Calu3 (cell line): ENCODE measurements around the gene S1PR3. TPM values are rescaled to one million over a fixed set of nuclear protein-coding genes. Genes with fewer than 3 reads are reported as not detected.

ENCODE experiments used
- BruUV-seq: library from RNA; stranded (reverse); fragments of 400-500 nt; replicated peaks from 2 replicates; lab custom pipeline; 2021; lab: Mats Ljungman, UMichigan
- CTCF ChIA-PET: fragments of 300-600 bp; sonication (Branson Sonifier 250); formaldehyde crosslinking; loops from one replicate; lab custom pipeline; 2022; ENCODE audit warnings: antibody characterized with exemption; lab: Charles Lee
- DNase-seq: peaks from one replicate; pipeline ENCODE4 v3.0.0; 2022
- H3K27ac Mint-ChIP-seq: one replicate; pipeline ENCODE4 v1.8.0; 2022; ENCODE audit warnings: mixed read lengths; ENCODE audit not compliant: unreplicated experiment
- H3K27me3 Mint-ChIP-seq: one replicate; pipeline ENCODE4 v1.8.0; 2022; ENCODE audit warnings: mixed read lengths; ENCODE audit not compliant: unreplicated experiment
- H3K36me3 Mint-ChIP-seq: one replicate; pipeline ENCODE4 v1.8.0; 2022; ENCODE audit warnings: mild to moderate bottlenecking, moderate library complexity, mixed read lengths; ENCODE audit not compliant: insufficient read depth, unreplicated experiment
- H3K4me1 Mint-ChIP-seq: one replicate; pipeline ENCODE4 v1.8.0; 2022; ENCODE audit warnings: mild to moderate bottlenecking, low read depth, mixed read lengths; ENCODE audit not compliant: unreplicated experiment
- H3K4me3 Mint-ChIP-seq: one replicate; pipeline ENCODE4 v1.8.0; 2022; ENCODE audit warnings: mild to moderate bottlenecking, low read depth, moderate library complexity, mixed read lengths; ENCODE audit not compliant: unreplicated experiment
- H3K9me3 Mint-ChIP-seq: one replicate; pipeline ENCODE4 v1.8.0; 2022; ENCODE audit warnings: low read depth, mixed read lengths; ENCODE audit not compliant: unreplicated experiment
- CTCF ChIP-seq: fragments of 200-600 bp; IDR thresholded peaks from one replicate; pipeline ENCODE4 v1.8.0; 2022; ENCODE audit warnings: antibody characterized with exemption; ENCODE audit not compliant: unreplicated experiment
- intact Hi-C: fragments of 100-400 bp; cut with micrococcal nuclease; formaldehyde crosslinking; loops from one replicate; pipeline ENCODE4 v1.10.0; 2022; ENCODE audit not compliant: unreplicated experiment
- total RNA-seq: library from RNA; stranded (reverse); gene quantifications from 2 replicates; pipeline ENCODE4 v1.2.3, GENCODE V29; 2022

S1PR3 gene
- total RNA-seq, 1 experiment from 2014 or later: 0.66 TPM

DNA sequence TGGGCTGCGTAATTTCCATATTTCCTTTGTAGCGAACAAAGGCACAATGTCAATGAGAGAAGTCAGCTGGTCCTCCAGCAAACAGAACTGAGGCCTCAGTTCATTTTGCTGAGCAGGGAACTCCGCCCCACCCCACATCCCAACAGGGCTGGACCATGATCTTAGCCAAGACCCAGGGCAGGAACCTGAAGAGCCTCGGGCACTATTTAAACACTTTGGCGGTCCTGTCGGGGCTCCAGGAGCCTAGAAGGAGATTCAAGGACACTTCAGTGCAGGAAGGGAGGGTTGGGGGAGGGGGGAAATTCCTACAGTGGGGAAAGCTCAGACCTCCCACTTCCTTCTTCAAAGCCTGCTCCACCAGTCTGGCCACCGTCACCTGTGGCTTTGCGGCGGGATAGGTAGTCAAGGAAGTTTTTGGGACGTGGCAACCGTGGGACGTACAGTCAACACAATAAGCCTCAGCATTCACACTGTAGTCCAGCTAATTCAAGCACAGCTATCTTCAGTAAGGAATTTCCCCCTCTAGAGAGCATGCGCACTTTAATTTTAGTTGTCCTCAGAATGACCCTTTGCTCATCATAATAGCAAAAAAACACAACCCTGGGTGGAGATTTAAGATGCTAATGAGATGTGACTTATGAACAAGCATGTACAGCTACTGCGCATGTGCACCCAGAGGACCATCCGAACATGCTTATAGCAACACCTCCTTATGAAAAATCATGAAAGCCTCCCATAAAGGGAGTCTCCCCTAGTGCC lies 30.9 kb downstream of the S1PR3 start:
- no peak overlapping the region for H3K4me3 Mint-ChIP-seq
- no peaks in the 10 kb centered on the region for H3K27me3 Mint-ChIP-seq
- H3K4me1 Mint-ChIP-seq: peaks cover 15% of the 10 kb centered on the region
- no peak for TF ChIP-seq CTCF
- peak; percentile 81 for DNase-seq
- intact Hi-C loops: loop anchor here (10.0 kb wide), 2 partner anchors 113 to 163 kb away; no protein-coding TSS in a partner anchor
- H3K27ac Mint-ChIP-seq: peak overlapping the region; percentile 75
- H3K9me3 Mint-ChIP-seq: no peaks in the 10 kb centered on the region
- peaks cover 7% of the 10 kb centered on the region for H3K36me3 Mint-ChIP-seq
- CTCF ChIA-PET: interaction anchor here (0.6 to 1.4 kb wide), 5 partner anchors 21 to 1081 kb away, joined by 3 to 7 read pairs (median 3); no protein-coding TSS in a partner anchor
- no TSS peak for BruUV-seq

DNA sequence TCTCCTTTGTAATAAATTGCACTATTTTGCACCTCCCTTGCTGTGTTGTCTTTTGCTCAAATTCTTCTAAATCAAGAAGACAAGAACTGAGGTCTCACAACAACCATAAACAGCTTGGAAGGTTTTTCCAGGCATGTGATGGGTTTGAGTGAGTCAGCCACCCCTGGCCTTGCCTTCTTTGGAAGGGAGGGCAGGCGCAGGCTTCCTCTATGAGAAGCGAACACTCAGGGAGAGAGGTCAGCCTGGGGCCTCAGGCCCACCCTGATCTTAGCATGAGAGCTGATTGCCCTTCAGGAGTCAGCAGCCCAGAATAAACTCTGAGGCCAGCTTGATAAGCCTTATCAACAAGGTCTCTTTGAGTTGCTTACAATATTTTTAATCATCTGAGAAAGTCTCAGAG lies 31.6 kb downstream of the S1PR3 start:
- Mint-ChIP-seq H3K9me3 (no peaks in the 10 kb centered on the region), H3K36me3 (peaks cover 7% of the 10 kb centered on the region), H3K4me3 (no peak overlapping the region), H3K27ac (no peak overlapping the region), H3K4me1 (peaks cover 15% of the 10 kb centered on the region), H3K27me3 (no peaks in the 10 kb centered on the region)
- no TSS peak for BruUV-seq
- CTCF ChIA-PET: interaction anchor here (0.6 to 1.4 kb wide), 2 partner anchors 132 to 1081 kb away, joined by 3 to 7 read pairs; no protein-coding TSS in a partner anchor
- DNase-seq: no peak
- intact Hi-C loops: loop anchor here (10.0 kb wide), 2 partner anchors 112 to 162 kb away; no protein-coding TSS in a partner anchor
- TF ChIP-seq CTCF: no peak

GRCh38 chr9:89023740-89024139 lies 32.5 kb downstream of the S1PR3 start:
- DNase-seq: no peak
- intact Hi-C loops: loop anchor here (10.0 kb wide), 2 partner anchors 111 to 161 kb away; no protein-coding TSS in a partner anchor
- H3K27ac Mint-ChIP-seq: no peak overlapping the region
- TF ChIP-seq CTCF: no peak
- no peaks in the 10 kb centered on the region for H3K9me3 Mint-ChIP-seq
- H3K4me3 Mint-ChIP-seq: no peak overlapping the region
- no peaks in the 10 kb centered on the region for H3K27me3 Mint-ChIP-seq
- peaks cover 7% of the 10 kb centered on the region for H3K36me3 Mint-ChIP-seq
- CTCF ChIA-PET: no interaction called here
- BruUV-seq: no TSS peak
- H3K4me1 Mint-ChIP-seq: peaks cover 15% of the 10 kb centered on the region

DNA sequence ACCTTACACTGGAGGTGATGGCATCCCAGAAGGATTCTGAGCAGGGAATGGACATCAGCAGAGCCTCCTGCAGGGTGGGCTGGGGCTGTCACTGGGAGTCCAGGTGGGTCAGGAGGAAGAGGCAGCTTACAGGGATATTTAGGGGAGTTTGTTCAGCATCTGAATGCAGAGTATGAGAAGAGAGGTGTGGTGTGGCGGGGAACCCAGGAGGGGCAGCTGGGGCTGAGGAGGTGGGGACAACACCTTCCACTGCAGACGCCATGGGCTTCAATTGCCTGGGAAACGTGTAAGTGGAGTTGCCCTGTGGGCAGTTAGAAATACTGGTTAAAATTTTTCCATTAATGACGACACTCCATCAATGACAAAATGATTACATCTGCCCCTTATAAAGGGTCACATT lies 33.5 kb downstream of the S1PR3 start:
- no TSS peak for BruUV-seq
- peaks cover 15% of the 10 kb centered on the region for H3K4me1 Mint-ChIP-seq
- H3K9me3 Mint-ChIP-seq: no peaks in the 10 kb centered on the region
- CTCF ChIA-PET: no interaction called here
- H3K27ac Mint-ChIP-seq: no peak overlapping the region
- no peak overlapping the region for H3K4me3 Mint-ChIP-seq
- no peak for TF ChIP-seq CTCF
- intact Hi-C loops: loop anchor here (10.0 kb wide), 2 partner anchors 110 to 160 kb away; no protein-coding TSS in a partner anchor
- H3K27me3 Mint-ChIP-seq: no peaks in the 10 kb centered on the region
- DNase-seq: no peak
- peaks cover 7% of the 10 kb centered on the region for H3K36me3 Mint-ChIP-seq
